ENCODE measurements around the gene SIRT2.

SIRT2 gene

GRCh38 chr19:38907670-38908069, 8.3 kb upstream of the SIRT2 start:
- TF ChIP-seq, protein P1, sequence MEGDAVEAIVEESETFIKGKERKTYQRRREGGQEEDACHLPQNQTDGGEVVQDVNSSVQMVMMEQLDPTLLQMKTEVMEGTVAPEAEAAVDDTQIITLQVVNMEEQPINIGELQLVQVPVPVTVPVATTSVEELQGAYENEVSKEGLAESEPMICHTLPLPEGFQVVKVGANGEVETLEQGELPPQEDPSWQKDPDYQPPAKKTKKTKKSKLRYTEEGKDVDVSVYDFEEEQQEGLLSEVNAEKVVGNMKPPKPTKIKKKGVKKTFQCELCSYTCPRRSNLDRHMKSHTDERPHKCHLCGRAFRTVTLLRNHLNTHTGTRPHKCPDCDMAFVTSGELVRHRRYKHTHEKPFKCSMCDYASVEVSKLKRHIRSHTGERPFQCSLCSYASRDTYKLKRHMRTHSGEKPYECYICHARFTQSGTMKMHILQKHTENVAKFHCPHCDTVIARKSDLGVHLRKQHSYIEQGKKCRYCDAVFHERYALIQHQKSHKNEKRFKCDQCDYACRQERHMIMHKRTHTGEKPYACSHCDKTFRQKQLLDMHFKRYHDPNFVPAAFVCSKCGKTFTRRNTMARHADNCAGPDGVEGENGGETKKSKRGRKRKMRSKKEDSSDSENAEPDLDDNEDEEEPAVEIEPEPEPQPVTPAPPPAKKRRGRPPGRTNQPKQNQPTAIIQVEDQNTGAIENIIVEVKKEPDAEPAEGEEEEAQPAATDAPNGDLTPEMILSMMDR (IDR thresholded peaks at IDR 0.05; ENCODE audit: low read depth, low read length): no peak
- no peak for DNase-seq (ENCODE audit: low read depth, low spot score)
- no peak overlapping the region for H3K4me3 ChIP-seq (ENCODE audit: low read depth, low read length)
- in situ Hi-C loops (cut with HindIII; ENCODE audit: low sequenced_read_pairs): no loop called here

- H3K4me3 ChIP-seq (ENCODE audit: low read depth, low read length): no peak overlapping the region
- in situ Hi-C loops (cut with HindIII; ENCODE audit: low sequenced_read_pairs): no loop called here
- TF ChIP-seq, protein P1 (IDR thresholded peaks at IDR 0.05; ENCODE audit: low read depth, low read length): no peak
- DNase-seq (ENCODE audit: low read depth, low spot score): no peak
Measured at GRCh38 chr19:38907227-38907626, 7.8 kb upstream of the SIRT2 start.

DNA sequence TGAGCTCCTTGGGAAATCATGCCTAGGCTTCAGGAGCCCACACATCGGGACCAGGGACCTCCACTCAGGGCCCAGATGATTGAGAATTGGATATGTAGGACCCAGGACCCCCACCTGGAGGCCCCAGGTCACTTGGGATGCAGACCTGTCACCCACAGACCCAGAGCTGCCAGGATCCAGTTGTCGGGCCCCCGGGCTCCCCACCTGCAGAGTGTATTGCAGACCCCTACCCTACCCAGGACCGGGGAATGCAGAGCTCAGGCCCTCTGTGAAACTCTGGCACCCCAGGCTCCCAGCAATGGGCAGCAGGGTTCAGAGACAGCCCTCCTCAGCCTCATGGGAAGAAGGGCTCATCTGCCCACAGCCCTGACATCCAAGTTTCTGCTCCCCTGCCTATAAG, 6.2 kb upstream of the SIRT2 start:
- in situ Hi-C loops (cut with HindIII; ENCODE audit: low sequenced_read_pairs): no loop called here
- no peak overlapping the region for H3K4me3 ChIP-seq (ENCODE audit: low read depth, low read length)
- no peak for DNase-seq (ENCODE audit: low read depth, low spot score)
- TF ChIP-seq, protein P1 (IDR thresholded peaks at IDR 0.05; ENCODE audit: low read depth, low read length): no peak

DNA sequence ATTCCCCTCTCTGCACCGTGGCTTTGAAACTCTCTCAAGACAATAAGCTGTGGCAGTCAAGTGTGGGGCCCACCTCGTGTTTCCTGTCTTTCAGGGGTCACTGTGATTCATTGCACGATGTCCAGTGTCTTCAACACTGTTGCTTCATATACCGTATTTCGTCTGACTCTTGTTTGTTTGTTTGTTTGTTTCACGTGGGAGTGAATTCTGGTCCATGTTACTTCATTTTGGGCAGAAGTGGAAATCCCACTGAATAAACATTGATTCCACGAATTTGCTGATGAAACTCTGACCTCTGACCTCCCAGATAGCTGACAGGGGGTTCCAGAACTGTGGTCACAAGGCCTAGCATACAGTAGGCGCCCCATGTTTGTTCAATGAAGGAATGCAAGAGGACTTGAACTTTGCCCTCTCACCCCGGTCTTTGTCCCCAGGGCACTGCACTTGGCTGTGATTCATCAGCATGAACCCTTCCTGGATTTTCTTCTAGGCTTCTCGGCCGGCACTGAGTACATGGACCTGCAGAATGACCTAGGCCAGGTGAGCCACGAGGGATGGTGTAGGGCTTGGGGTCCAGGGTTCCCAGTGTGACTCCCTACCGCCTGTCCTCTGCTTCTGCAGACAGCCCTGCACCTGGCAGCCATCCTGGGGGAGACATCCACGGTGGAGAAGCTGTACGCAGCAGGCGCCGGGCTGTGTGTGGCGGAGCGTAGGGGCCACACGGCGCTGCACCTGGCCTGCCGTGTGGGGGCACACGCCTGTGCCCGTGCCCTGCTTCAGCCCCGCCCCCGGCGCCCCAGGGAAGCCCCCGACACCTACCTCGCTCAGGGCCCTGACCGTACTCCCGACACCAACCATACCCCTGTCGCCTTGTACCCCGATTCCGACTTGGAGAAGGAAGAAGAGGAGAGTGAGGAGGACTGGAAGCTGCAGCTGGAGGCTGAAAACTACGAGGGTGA, 5.4 kb upstream of the SIRT2 start:
- TF ChIP-seq, protein P1 (IDR thresholded peaks at IDR 0.05; ENCODE audit: low read depth, low read length): no peak
- no peak for DNase-seq (ENCODE audit: low read depth, low spot score)
- no peak overlapping the region for H3K4me3 ChIP-seq (ENCODE audit: low read depth, low read length)
- in situ Hi-C loops (cut with HindIII; ENCODE audit: low sequenced_read_pairs): no loop called here

GRCh38 chr19:38901683-38902082, 2.3 kb upstream of the SIRT2 start:
- TF ChIP-seq, protein P1 (IDR thresholded peaks at IDR 0.05; ENCODE audit: low read depth, low read length): no peak
- no peak overlapping the region for H3K4me3 ChIP-seq (ENCODE audit: low read depth, low read length)
- DNase-seq (ENCODE audit: low read depth, low spot score): no peak
- in situ Hi-C loops (cut with HindIII; ENCODE audit: low sequenced_read_pairs): no loop called here

GRCh38 chr19:38900743-38901190, 1.3 kb upstream of the SIRT2 start:
- in situ Hi-C loops (cut with HindIII; ENCODE audit: low sequenced_read_pairs): no loop called here
- TF ChIP-seq, protein P1 (IDR thresholded peaks at IDR 0.05; ENCODE audit: low read depth, low read length): no peak

More at GRCh38 chr19:38900743-38901190, 1.3 kb upstream of the SIRT2 start:
- H3K4me3 ChIP-seq (ENCODE audit: low read depth, low read length): peak overlapping the region; percentile 77
- no peak for DNase-seq (ENCODE audit: low read depth, low spot score)
